Nucleus accumbens (tissue), 56 donors: ENCODE measurements around the gene C1orf159.
"Not testable (repeated sequence)": the region's sequence is repeated elsewhere in the genome, so short reads cannot be mapped to it uniquely, and the experiment has no call there.

Source experiments
- DNase-seq, 56 donors: peaks; one replicate each; lab custom pipeline; 2025; lab: John Stamatoyannopoulos, UW

Gene C1orf159

DNA sequence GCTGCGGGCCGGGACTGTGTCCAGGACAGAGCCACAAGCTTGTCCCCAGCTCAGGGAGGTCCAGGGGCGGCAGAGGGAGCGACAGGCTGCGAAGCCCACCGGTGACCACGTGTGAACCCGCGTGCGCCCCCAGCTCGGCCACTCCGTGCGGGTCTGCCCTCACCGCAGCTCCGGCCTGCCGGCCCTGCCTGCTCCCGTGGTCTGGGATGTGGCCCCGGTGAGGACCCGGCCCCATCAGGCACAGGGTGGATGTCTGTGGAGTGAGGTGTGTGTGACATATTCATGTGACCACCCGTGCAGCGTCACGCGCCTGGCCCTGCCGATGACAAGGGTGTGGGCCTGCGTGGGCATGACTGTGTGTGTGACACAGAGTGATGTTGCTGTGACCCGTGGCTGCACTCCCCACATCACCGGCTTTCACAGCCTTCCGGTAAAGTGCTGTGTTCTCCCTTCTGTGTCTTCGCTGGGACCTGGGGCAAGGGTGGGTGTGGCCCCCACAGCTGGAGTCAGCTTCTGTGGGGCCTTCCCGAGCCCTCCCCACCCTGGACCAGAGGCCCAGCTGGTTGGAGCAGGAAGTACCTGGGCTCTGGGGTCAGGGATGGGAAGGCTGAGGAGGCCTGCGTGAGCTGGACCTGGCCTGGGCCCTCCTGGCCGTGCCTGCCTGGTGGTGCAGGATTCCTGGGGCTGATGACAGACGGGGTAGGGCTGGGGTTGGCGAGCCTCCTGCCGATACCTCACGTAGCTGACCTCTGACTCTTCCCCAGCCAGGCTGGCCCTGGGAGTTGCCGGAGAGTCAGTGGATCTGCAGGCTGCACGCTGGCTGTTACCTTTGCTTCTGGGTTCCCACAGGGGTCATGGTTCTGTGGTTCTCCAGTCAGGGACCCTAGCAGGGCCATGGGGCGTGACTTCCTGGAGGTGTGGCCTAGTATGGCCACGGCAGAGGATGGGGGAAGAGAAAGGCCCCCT is 45.9 kb downstream of the C1orf159 start:
- DNase-seq: no peak

- peak in 46 of 56 donors; percentile 7 to 86 (median 48) for DNase-seq
Observed at GRCh38 chr1:1069056-1069710, 46.7 kb downstream of the C1orf159 start.

DNA sequence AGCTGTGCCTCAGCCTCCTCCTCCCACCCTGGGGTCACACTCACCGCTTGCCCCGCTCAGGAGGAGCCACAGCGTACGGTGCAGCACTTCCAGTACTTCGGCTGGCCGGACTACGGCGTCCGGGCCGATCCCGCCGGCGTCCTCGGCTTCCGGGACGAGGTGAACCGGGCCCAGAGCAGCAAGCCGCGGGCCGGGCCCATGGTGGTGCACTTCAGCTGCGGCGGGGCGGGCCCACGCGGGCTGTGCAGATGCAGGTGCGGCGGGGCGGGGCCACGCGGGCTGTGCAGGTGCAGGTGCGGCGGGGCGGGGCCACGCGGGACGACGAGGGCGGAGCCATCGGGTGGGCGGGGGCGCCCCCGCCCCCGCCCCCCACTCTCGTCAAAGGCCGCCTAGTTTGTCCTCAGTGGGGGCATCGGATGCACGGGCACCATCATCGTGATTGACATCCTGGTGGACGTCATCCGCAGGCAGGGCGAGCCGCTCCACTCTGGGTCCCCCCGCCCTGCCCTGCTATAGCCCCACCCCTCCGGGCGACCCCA is 47.3 kb downstream of the C1orf159 start:
- DNase-seq: peak in 2 of 56 donors; percentile 23 to 69

GRCh38 chr1:1067860-1068516 is 47.9 kb downstream of the C1orf159 start:
- no peak for DNase-seq

DNA sequence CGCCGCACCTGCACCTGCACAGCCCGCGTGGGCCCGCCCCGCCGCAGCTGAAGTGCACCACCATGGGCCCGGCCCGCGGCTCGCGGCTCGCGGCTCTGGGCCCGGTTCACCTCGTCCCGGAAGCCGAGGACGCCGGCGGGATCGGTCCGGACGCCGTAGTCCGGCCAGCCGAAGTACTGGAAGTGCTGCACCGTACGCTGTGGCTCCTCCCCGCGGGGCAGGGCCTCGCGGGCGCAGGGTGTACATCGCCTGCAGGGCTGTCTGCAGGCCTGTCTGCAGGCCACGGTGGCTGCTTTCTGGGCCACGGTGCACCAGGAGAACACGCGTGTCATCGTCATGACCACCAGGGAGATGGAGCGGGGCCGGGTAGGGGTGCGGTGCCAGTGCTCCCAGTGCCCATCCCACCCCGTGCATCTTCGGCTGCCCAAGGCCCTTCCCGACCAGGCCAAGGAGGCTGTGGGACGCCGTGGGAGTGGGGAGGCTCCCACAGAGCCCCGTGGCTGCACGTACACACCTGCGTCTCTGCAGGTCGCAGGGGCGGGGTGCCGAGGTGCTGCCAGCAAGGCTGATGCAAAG is 48.5 kb downstream of the C1orf159 start:
- DNase-seq: no peak

- DNase-seq: peak in 15 of 56 donors; percentile 15 to 66 (median 32)
Observed at GRCh38 chr1:1066403-1067283, 49.2 kb downstream of the C1orf159 start.

DNA sequence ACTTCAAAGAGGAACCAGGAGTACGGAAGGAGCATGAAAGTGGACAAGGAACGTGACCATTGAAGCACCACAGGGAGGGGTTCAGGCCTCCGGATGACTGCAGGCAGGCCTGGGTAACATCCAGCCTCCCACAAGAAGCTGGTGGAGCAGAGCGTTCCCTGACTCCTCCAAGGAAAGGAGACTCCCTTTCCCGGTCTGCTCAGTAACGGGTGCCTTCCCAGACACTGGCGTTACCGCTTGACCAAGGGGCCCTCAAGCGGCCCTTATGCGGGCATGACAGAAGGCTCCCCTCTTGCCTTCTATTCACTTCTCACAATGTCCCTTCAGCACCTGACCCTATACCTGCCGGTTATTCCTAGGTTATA is 50.0 kb downstream of the C1orf159 start:
- DNase-seq: not testable (repeated sequence)

DNA sequence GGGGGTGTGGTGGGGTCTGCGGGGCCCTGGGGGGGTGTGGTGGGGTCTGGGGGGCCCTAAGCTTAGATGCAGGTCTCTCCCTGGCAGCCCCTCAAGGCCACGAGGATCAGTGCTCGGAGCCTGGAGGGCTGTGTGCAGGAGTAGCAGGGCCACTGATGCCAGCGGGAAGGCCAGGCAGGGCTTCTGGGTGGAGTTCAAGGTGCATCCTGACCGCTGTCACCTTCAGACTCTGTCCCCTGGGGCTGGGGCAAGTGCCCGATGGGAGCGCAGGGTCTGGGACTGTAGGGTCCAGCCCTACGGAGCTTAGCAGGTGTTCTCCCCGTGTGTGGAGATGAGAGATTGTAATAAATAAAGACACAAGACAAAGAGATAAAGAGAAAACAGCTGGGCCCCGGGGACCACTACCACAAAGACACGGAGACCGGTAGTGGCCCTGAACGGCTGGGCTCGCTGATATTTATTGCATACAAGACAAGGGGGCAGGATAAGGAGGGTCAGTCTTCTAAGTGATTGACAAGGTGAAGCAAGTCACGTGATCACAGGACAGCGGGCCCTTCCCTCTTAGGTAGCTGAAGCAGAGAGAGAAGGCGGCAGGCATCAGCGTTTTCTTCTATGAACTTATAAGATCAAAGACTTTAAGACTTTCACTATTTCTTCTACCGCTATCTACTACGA is 50.5 kb downstream of the C1orf159 start:
- DNase-seq: no peak

GRCh38 chr1:1063945-1064831 is 51.7 kb downstream of the C1orf159 start:
- peak in 8 of 56 donors; percentile 6 to 48 (median 15) for DNase-seq

- DNase-seq: peak in 1 of 56 donors; percentile 20
Observed at GRCh38 chr1:1063261-1063944, 52.5 kb downstream of the C1orf159 start.

- DNase-seq: no peak
Observed at GRCh38 chr1:1062348-1063163, 53.3 kb downstream of the C1orf159 start.

DNA sequence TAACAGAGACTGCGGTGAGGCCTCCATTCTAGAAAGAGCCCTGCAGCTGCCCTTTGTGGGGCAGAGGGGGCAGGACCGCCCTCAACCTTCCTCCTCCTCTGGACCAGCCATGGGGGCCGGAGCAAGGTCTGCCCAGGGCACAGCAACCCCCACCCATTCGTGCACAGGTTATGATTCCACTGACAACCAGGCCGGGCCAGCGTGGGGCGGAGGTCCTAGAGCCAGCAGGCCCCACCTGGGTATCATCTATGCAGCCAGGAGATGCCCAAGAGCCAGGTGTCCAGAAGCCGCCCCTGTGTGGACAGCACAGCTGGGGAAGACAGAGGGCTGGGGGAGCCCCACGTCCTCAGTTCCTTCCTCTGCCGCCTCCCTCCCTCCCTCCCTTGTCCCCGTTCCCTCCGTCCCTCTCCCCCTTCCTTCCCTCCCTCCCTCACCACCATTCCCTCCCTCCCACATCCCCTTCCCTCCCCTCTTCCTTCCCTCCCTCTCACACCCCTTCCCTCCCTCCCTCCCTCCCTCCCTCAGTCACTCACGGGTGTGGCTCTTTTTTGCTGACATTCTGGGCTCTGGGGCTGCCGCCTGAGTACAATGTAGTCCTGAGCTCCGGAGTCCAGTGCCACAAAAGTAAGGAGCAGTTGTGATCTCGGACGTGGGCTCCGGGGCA is 54.1 kb downstream of the C1orf159 start:
- DNase-seq: no peak

DNA sequence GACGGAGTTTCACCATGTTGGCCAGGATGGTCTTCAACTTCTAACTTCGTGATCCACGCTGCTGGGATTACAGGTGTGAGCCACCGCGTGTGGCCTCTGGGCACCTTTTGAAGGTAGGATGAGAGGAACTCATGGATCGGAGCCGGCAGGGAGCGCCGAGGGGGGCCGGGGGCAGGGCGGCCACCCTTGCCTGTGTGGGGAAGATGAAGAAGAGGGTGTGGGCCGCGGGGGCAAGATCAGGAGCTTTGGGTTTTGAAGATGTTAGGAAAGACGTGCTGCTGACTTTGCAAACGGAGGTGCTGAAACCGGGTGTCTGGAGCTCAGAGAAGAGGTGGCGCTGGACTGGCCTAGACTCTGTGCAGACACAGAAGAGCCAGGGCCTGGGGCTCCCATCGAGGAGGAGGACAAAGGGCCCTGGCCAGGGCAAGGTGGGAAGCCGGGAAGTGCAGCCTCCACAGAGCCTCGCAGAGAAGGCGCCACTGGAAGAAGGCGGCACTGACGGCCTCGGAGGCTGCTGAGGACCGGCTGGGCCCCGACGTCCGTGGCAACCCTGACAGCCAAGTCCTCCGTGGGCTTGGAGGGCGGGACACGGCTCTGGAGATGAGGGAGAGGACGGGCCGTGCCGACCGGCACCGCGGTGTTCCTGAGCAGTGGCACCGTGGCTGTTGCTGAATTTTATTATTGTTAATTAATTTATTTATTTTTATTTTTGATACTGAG is 55.4 kb downstream of the C1orf159 start:
- DNase-seq: no peak

- peak in 49 of 56 donors; percentile 4 to 85 (median 50) for DNase-seq
Observed at GRCh38 chr1:1059494-1060280, 56.2 kb downstream of the C1orf159 start.
